Natural killer cell (primary cell): Measurements from ENCODE around the gene ZSCAN21. TPM values are rescaled to one million over a fixed set of nuclear protein-coding genes. Genes with fewer than 3 reads are reported as not detected.
A peak's percentile ranks its signal among the peaks of the same experiment; 100 is the strongest.

Experiments
- ATAC-seq, 3 donors: fragments of 150-1000 bp in 2 of 3; fragments of 200-7000 bp in 1 of 3; cut with Tn5 transposase; 1 replicate in 1 of 3; 2 replicates in 2 of 3; pipeline ENCODE4 v1.10.0; 2021; ENCODE audit warnings: mild to moderate bottlenecking in 2 of 3, moderate library complexity in 2 of 3
- DNase-seq, 2 donors: peaks; one replicate each; pipeline versions ENCODE4 v3.0.0 to v3.0.0-alpha.2; 2013 to 2021; ENCODE audit warnings: mixed read lengths in 1 of 2
- H3K27ac ChIP-seq: one replicate; pipeline ENCODE4 v1.5.1; 2013; ENCODE audit warnings: mild to moderate bottlenecking, low read length
- H3K27me3 ChIP-seq: one replicate; pipeline ENCODE4 v1.6.1; 2013; ENCODE audit warnings: low read length; ENCODE audit not compliant: control insufficient read depth, insufficient read depth
- H3K36me3 ChIP-seq: one replicate; pipeline ENCODE4 v1.6.1; 2013; ENCODE audit warnings: low read length; ENCODE audit not compliant: control insufficient read depth, insufficient read depth
- H3K4me1 ChIP-seq: one replicate; pipeline ENCODE4 v1.6.1; 2013; ENCODE audit warnings: low read length; ENCODE audit not compliant: control insufficient read depth, insufficient read depth
- H3K4me3 ChIP-seq: one replicate; pipeline ENCODE4 v1.5.1; 2013; ENCODE audit warnings: low read length
- H3K9me3 ChIP-seq: one replicate; pipeline ENCODE4 v1.6.1; 2013; ENCODE audit warnings: low read length; ENCODE audit not compliant: control insufficient read depth, insufficient read depth
- H3K27ac Mint-ChIP-seq, 2 donors: one replicate each; pipeline ENCODE4 v1.8.0; 2022; ENCODE audit warnings: mild to moderate bottlenecking in 2 of 2, mixed read lengths in 2 of 2, moderate library complexity in 1 of 2
- H3K27me3 Mint-ChIP-seq, 2 donors: one replicate each; pipeline ENCODE4 v1.8.0; 2022; ENCODE audit warnings: low read depth in 2 of 2, mixed read lengths in 2 of 2
- H3K36me3 Mint-ChIP-seq: one replicate; pipeline ENCODE4 v1.8.0; 2022; ENCODE audit warnings: mixed read lengths
- H3K4me1 Mint-ChIP-seq, 2 donors: one replicate each; pipeline ENCODE4 v1.8.0; 2022; ENCODE audit warnings: mixed read lengths in 2 of 2
- H3K4me3 Mint-ChIP-seq: one replicate; pipeline ENCODE4 v1.8.0; 2022; ENCODE audit warnings: mild to moderate bottlenecking, moderate library complexity, mixed read lengths
- H3K9me3 Mint-ChIP-seq, 2 donors: one replicate each; pipeline ENCODE4 v1.8.0; 2022; ENCODE audit warnings: mixed read lengths in 2 of 2
- CTCF ChIP-seq: fragments of 200-600 bp; IDR thresholded peaks from one replicate; pipeline ENCODE4 v1.8.0; 2022; ENCODE audit warnings: antibody characterized with exemption
- WGBS: methylation state at CpG from one replicate; pipeline ENCODE4 v1.1.7; 2013; ENCODE audit warnings: missing lambda C conversion rate; ENCODE audit not compliant: insufficient coverage; 5-methylcytosine and 5-hydroxymethylcytosine counted together
- intact Hi-C: fragments of 100-400 bp; cut with micrococcal nuclease; formaldehyde crosslinking; loops from one replicate; pipeline ENCODE4 v1.14.2; 2022
- total RNA-seq, 4 donors: library from RNA; stranded (reverse); fragments of 120-200 nt in 1 of 4; gene quantifications; one replicate each; pipeline versions ENCODE4 v1.2.3 to v1.2.4, GENCODE V29; 2013 to 2022

Gene ZSCAN21
- total RNA-seq, 3 donors from 2014 or later (not counting 1 experiment from before 2014, with no cell fraction given): 6.2 to 8.9 (median 7.2) TPM

DNA sequence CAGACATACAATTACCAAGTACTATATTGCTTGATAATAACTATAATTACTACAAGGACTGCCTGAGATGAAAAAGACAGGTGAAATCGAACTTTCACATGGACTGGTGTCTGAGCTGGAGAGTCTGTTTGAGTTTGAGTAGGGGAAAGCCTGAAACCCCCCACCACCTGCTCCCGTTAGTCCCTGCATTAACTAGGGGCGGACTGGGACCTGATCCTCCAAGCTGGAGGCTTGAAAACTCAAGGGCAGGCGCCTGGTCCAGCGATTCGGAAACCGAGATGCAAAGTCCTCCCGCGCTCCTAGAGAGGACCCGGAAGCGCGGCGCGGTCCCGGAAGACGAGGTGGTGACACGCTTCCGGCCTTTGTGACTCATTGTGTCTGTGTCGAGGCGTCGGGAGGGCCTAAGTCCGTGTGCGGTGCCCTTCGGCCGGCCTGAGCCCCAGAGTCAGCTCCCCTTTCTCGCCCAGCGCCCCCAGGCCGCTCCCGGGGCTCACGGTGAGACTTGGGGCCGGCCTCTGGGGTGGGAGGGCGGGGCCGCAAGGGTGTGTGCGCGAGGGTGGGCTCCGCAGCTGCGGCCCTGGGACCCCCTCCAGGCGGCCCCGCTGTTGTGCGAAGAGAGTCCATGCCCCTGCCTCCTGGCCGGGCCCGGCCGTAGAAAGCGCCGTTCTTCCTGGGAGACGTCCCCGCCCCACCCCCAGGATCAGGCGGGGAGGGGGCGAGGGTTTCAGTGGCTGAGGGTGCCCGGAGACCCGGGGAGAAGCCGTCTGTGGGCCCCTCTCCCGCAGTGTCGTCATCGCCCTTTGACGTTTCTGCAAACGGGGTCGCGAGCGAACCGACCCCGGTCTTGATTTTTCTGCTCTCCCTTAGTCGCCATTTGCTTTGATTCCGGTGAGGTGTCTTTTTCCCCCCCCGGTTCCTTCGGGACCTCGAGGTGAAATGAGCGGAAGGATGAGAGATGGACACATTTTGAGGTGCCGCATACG is 34.1 kb upstream of the ZSCAN21 start, which contains the start of gene ZKSCAN1:
Gene ZKSCAN1, plus strand, starts transcription at position 365 of the 983 bp plus-strand sequence. CDS start 7,911 bp downstream, outside the sequence.
- H3K36me3 Mint-ChIP-seq: no peaks in the 10 kb centered on the region
- intact Hi-C loops: loop anchor here (1.0 kb wide), 2 partner anchors 18 to 66 kb away; partner anchors contain the start of gene ZNF3
- no peaks in the 10 kb centered on the region for H3K9me3 ChIP-seq
- H3K4me1 Mint-ChIP-seq: peaks cover 24 to 27% of the 10 kb centered on the region in 2 donors
- peak within 1 kb of the TSS; percentile 98 for H3K4me3 ChIP-seq
- under 1% methylated on average over 65 of the region's 70 CpGs for WGBS
- H3K36me3 ChIP-seq: no peaks in the 10 kb centered on the region
- ATAC-seq (peak; percentile 95 to 99 (median 99)), DNase-seq (peak; percentile 77 to 95)
- H3K27ac ChIP-seq: peak within 1 kb of the TSS; percentile 93
- TF ChIP-seq CTCF: no peak
- H3K4me1 ChIP-seq: peaks cover 19% of the 10 kb centered on the region
- peak within 1 kb of the TSS; percentile 91 to 95 for H3K27ac Mint-ChIP-seq
- H3K27me3 ChIP-seq: no peaks in the 10 kb centered on the region
- peak within 1 kb of the TSS; percentile 92 for H3K4me3 Mint-ChIP-seq
- H3K27me3 Mint-ChIP-seq: peaks cover 5 to 6% of the 10 kb centered on the region in 2 donors
- H3K9me3 Mint-ChIP-seq: no peaks in the 10 kb centered on the region

GRCh38 chr7:100016215-100016901 is 33.2 kb upstream of the ZSCAN21 start:
- Histone ChIP-seq H3K4me3 (peak overlapping the region; percentile 98), H3K27ac (peak overlapping the region; percentile 93), H3K27me3 (no peaks in the 10 kb centered on the region), H3K36me3 (no peaks in the 10 kb centered on the region), H3K9me3 (no peaks in the 10 kb centered on the region), H3K4me1 (peaks cover 19% of the 10 kb centered on the region)
- Mint-ChIP-seq H3K36me3 (no peaks in the 10 kb centered on the region), H3K27ac (peak overlapping the region; percentile 91 to 95), H3K4me3 (peak overlapping the region; percentile 92), H3K9me3 (no peaks in the 10 kb centered on the region), H3K27me3 (peaks cover 2 to 4% of the 10 kb centered on the region in 2 donors), H3K4me1 (peaks cover 24 to 27% of the 10 kb centered on the region in 2 donors)
- 62% methylated on average over 9 of the region's 11 CpGs for WGBS
- intact Hi-C loops: loop anchor here (1.0 kb wide), 2 partner anchors 19 to 65 kb away; partner anchors contain the start of gene ZNF3
- no peak for ATAC-seq
- no peak for DNase-seq
- TF ChIP-seq CTCF: no peak

DNA sequence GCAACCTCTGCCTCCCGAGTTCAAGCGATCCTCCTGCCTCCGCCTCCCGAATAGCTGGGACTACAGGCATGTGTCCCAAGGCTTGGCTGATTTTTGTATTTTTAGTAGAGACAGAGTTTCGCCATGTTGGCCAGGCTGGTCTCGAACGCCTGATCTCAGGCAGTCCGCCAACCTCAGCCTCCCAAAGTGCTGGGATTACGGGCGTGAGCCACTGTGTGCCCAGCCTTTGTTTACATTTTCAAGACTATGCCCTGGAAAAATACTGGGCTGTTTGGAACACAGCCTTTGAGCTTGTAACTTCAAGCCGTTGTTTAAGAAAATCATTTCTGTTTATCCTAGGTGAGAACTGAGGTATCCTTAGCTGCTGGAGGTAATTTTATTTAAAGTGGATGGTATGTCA is 32.3 kb upstream of the ZSCAN21 start:
- Histone ChIP-seq H3K4me3 (no peak overlapping the region), H3K27ac (no peak overlapping the region), H3K4me1 (peaks cover 19% of the 10 kb centered on the region), H3K27me3 (no peaks in the 10 kb centered on the region), H3K36me3 (peaks cover 3% of the 10 kb centered on the region), H3K9me3 (no peaks in the 10 kb centered on the region)
- H3K4me3 Mint-ChIP-seq: peak overlapping the region; percentile 21
- H3K27me3 Mint-ChIP-seq: no peaks in the 10 kb centered on the region
- no peak for ATAC-seq
- intact Hi-C loops: no loop called here
- H3K9me3 Mint-ChIP-seq: no peaks in the 10 kb centered on the region
- H3K4me1 Mint-ChIP-seq: peaks cover 24 to 27% of the 10 kb centered on the region in 2 donors
- no peak for DNase-seq
- WGBS: 98% methylated on average over 11 of the region's 11 CpGs
- TF ChIP-seq CTCF: no peak
- no peaks in the 10 kb centered on the region for H3K36me3 Mint-ChIP-seq
- H3K27ac Mint-ChIP-seq: peak overlapping the region; percentile 7 to 95
